ENCODE data around the gene NHLRC4. TPM values are rescaled to one million over a fixed set of nuclear protein-coding genes. Genes with fewer than 3 reads are reported as not detected.

Gene NHLRC4
- total and polyA plus RNA-seq, 2 of the 13 experiments (the other 11 are each of a cell fraction or from before 2014, with no cell fraction given): 0.40 to 0.59 TPM

GRCh38 chr16:590188-590814 is 23.5 kb downstream of the NHLRC4 start (continued):
- TF ChIP-seq KIAA2018 (CRISPR knock-in tag; IDR thresholded peaks at IDR 0.05; ENCODE audit: borderline replicate concordance) (no peak), PATZ1 (CRISPR knock-in tag; IDR thresholded peaks at IDR 0.05) (no peak), RAD21 (CRISPR knock-in tag; IDR thresholded peaks at IDR 0.05) (peak; percentile 50; the same call in 1 of the 2 replicates), NFKB2 (CRISPR knock-in tag; IDR thresholded peaks at IDR 0.05; ENCODE audit: borderline replicate concordance) (no peak), ZNF232 (CRISPR knock-in tag; IDR thresholded peaks at IDR 0.05; ENCODE audit: borderline replicate concordance) (no peak), SP2 (CRISPR knock-in tag; IDR thresholded peaks at IDR 0.05) (no peak), KDM3A (CRISPR knock-in tag; IDR thresholded peaks at IDR 0.05; ENCODE audit: low read depth) (no peak), MED13 (CRISPR knock-in tag; IDR thresholded peaks at IDR 0.05) (no peak), ZMYM4 (CRISPR knock-in tag; IDR thresholded peaks at IDR 0.05) (no peak), ZMYM2 (CRISPR knock-in tag; IDR thresholded peaks at IDR 0.05) (no peak), HDAC2 (CRISPR knock-in tag; IDR thresholded peaks at IDR 0.05) (no peak), AHDC1 (CRISPR knock-in tag; IDR thresholded peaks at IDR 0.05; ENCODE audit: borderline replicate concordance) (no peak), GZF1 (CRISPR knock-in tag; IDR thresholded peaks at IDR 0.05) (no peak)
